ENCODE data around the gene GNG12.
A peak's percentile ranks its signal among the peaks of the same experiment; 100 is the strongest.

Gene GNG12

GRCh38 chr1:67705735-67706453 is 127.4 kb downstream of the GNG12 start:
- DNase-seq (ENCODE audit: low spot score) = no peak

GRCh38 chr1:67704351-67704750 is 128.9 kb downstream of the GNG12 start:
- no peak for DNase-seq (ENCODE audit: low spot score)

DNA sequence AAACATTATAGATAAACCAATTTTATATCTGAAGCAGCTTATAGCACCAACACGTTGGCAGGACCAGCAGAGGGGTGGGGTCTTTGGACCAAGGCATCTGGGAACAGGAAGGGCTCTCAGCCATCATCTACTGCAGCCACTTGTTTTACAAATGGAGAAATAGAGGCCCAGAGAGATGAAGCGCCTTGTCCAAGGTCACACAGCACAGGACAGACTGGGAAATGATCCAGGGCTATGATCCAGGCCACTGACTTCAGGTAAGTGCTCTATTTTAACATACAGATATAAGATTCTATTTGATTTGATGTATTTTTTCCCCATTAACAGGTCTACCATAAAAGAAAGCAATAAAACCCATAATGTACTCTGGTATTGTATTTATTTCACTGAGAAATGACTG is 131.4 kb downstream of the GNG12 start:
- DNase-seq (ENCODE audit: low spot score) = no peak

DNA sequence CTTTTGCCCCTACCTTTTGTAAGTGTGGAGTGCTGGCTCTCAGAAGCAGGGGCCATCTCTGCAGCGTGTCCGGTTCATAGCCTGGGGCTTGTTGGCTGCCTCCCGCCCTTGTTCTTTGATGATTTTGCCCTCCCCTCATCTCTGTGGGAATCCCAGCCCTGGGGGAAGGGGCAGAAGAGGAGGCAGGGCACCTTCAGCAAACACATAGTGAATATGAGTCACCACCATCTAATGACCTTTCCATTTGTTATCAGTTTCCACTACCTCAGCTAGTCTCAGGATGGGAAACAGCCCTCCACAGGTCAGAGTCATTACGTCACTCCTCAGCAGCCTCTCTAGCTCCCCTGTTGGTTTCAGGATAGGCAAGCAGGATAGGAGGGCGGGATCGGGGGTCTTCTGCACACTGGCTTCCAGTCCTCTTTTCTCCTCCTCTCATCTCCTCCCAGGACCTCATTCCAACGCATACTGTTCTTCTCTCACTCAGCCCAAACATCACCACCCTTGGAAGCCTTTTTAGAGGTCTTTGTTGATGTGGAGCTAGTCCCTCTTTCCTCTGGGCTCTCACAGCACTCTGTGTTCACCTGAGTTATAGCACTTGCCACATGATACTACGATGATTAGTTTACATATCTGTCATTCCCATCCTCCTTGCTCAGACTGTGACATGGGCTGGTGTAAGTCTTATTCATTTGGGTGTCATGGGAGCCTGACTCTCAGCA is 132.4 kb downstream of the GNG12 start:
- DNase-seq (ENCODE audit: low spot score) = no peak

DNA sequence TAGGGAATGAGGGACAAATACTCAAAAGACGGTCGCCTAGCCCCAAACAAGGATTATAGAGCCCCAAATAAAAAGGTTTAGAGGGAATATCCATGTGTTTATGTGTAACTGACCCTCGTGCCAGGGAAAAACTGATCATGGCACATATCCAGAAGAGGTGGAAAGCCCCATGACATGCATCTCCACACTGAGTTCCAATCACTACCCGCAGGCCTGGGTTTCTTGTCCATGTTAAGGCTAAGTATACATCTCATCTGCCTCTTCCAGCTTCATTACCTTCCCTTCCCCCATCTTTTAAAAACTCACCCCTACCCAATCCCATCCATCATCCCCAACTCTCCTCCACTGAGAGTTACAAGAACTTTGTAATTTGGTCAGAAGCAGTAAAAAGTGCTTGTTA is 133.0 kb downstream of the GNG12 start:
- DNase-seq (ENCODE audit: low spot score) = no peak

DNA sequence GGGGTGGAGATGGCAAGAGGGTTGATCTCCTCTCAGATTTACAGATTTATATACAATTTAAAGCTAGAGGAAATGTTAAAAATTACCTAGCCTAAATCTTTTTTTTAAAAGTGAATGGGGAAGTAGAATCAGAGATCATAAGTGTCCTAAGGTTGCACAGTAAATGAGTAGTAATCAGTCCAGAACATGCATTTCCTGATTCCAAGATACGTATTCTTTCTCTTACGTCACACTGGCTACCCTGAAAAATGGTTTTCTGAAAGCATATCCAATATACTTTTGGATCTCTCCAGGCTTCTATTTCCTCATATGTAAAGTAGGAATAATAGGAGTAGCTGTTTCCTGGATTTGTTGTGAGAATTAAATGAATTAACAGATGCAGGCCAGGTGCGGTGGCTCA is 136.6 kb downstream of the GNG12 start:
- DNase-seq (ENCODE audit: low spot score) = no peak

- DNase-seq (ENCODE audit: low spot score) = no peak
Observed at GRCh38 chr1:67695963-67696362, 137.3 kb downstream of the GNG12 start.

GRCh38 chr1:67691712-67692111 is 141.6 kb downstream of the GNG12 start:
- DNase-seq (ENCODE audit: low spot score) = no peak

- no peak for DNase-seq (ENCODE audit: low spot score)
Observed at GRCh38 chr1:67690411-67690810, 142.9 kb downstream of the GNG12 start.

DNA sequence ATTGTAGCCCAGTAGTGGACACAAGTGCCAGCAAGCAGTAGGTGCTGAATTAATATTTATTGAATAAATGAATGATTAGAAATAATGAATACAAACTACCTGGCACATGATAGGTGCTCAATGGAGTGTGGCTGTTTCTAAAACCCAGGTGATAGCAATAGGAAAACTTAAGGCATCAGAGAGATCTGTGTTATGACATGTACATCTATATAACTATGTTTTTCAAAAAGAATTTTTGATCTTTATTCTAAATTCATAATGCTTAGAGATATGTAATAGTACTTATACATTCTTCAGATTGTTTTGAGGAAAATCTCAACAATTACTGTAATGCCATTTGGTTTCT is 143.3 kb downstream of the GNG12 start:
- no peak for DNase-seq (ENCODE audit: low spot score)

- no peak for DNase-seq (ENCODE audit: low spot score)
Observed at GRCh38 chr1:67689267-67690017, 143.8 kb downstream of the GNG12 start.

DNA sequence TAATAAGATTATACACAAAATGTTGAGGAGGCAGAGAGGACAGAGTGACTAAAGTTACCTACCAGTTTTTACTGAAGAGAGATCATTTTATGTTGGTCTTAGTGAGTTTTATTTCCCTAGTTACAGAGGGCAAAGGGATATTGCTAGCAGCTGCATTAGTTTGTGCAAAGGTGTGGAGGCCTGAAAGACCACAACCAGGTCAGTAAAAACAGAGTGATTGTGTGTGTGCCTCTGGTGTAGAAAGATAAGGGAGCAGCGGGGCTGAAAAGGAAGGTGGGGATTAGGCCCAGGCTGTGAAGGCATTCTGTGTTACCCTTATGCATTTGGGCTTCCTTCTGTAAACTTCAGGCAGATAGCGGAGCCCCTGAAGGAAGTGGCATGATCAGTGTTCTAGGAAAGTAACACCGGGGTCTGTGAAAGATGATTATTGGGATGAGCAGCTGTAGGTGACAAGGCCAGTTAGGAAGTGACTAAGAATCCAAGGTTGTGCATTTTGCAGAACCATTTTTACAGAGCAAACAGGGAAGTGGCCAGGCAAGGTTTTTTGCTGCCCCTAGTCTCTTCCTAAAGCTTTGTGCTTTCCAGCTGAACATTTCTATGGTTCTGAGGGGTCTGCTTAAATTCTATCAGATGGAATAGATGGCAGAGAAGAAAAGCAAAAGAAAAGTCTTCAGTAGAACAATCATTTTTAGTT is 144.6 kb downstream of the GNG12 start:
- DNase-seq (ENCODE audit: low spot score) = no peak

GRCh38 chr1:67687649-67688048 is 145.6 kb downstream of the GNG12 start:
- peak; percentile 58 for DNase-seq (ENCODE audit: low spot score)

- DNase-seq (ENCODE audit: low spot score) = no peak
Observed at GRCh38 chr1:67687198-67687545, 146.1 kb downstream of the GNG12 start.

GRCh38 chr1:67686267-67687197 is 146.7 kb downstream of the GNG12 start:
- DNase-seq (ENCODE audit: low spot score) = peak; percentile 92

DNA sequence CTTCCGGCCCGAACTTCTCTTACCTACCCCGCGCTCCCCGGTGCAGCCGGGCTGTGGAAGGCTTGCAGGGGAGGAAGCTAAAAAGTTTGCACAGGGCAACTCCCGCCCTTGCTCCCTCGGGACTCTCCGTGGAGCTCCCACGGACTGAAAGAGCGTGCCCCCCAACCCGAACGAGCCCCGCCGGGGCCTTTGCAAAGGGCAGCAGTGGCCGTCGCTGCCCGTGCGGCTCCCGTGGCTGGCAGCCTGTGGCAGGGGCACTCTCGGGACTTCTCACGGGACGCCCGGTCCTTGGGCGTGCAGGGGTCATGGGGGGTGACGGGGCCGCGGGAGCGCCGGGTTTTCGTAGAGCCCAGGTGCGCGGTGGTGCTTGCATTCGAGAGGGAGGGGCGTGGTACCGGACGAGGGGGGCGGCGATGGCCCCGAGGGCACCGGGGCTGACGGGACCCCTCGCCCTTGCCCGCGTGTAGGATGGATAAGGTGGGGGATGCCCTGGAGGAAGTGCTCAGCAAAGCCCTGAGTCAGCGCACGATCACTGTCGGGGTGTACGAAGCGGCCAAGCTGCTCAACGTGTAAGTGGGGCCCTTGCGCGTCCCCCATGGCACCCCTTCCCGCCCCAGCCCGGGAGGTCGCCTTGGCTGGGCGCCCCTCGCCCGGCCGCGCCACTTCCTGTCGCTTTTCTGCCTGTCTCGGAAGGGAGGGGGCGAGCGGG is 147.6 kb downstream of the GNG12 start:
- no peak for DNase-seq (ENCODE audit: low spot score)

DNA sequence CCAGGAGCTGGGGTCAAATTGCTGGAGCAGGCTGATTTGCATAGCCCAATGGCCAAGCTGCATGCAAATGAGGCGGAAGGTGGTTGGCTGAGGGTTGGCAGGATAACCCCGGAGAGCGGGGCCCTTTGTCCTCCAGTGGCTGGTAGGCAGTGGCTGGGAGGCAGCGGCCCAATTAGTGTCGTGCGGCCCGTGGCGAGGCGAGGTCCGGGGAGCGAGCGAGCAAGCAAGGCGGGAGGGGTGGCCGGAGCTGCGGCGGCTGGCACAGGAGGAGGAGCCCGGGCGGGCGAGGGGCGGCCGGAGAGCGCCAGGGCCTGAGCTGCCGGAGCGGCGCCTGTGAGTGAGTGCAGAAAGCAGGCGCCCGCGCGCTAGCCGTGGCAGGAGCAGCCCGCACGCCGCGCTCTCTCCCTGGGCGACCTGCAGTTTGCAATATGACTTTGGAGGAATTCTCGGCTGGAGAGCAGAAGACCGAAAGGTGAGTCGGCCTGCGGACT is 148.2 kb downstream of the GNG12 start, which contains the start of gene GADD45A:
Gene GADD45A, plus strand, starts transcription at position 135 of the 491 bp plus-strand sequence. Its CDS starts 294 bp downstream, at position 429.
- DNase-seq (ENCODE audit: low spot score) = peak; percentile 96

DNA sequence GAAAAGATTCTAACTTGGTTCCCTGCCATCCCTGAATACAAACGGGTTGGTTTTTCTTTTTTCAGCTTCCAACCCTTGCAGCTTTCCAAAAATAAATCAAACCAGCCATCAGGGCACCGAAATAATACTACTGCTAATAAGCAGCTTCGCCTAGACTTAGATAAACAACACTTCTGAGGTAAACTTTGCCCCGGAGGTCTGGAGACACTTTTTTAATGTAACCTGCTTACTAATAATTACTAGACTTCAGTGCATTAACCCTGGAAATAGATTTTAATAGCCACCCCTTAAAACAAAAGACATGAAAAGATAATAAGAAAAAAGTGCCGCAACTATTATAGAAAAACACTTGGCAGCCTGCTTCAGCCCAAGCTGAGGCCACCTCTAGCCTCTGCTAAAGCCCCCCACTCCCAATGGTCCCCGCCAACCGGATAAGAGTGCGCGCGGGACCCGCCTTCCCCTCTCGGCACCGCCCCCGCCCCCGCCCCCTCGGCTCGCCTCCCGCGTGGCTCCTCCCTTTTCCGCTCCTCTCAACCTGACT is 148.7 kb downstream of the GNG12 start:
- no peak for DNase-seq (ENCODE audit: low spot score)

- DNase-seq (ENCODE audit: low spot score) = no peak
Observed at GRCh38 chr1:67683766-67684525, 149.3 kb downstream of the GNG12 start.

Measured in AG08395 (cell line).